ENCODE measurements around the gene MLF2. TPM values are rescaled to one million over a fixed set of nuclear protein-coding genes. Genes with fewer than 3 reads are reported as not detected.
A peak's percentile ranks its signal among the peaks of the same experiment; 100 is the strongest.

MLF2 gene
- total and polyA plus RNA-seq, 2 of the 13 experiments (the other 11 are each of a cell fraction or from before 2014, with no cell fraction given), result 88.1 to 167 TPM

DNA sequence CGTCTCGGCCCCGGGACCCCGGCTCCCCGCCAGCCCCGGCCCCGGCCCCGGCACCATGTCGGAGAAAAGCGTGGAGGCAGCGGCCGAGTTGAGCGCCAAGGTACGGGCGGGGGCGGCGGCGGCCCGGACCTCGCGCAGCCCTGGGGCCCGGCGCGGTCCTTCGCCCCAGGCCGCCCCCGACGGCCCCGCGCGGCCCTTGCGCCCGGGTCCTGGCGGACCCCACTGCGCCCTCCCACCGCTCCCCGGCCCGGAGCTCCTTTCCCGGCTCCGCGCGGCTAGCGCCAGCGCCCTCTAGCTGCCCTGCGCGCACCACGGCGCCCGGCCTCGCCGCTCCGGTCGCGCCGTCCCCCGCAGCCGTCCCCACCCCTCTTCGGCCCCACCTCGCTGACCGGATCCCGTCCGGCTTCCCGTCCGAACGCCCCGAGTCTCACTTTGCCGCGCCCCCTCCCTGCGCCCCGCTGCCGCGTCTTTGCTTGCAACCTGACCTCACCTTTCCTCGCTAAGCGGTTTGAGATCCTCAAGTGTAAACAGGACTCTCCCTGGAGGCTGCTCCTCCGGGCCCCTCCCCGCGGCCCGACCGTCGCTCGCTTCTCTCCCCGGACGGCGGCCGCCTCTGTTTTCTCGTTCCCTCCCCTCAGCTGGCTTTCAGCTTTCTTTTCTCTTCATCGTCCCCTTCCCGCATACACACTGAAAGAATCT lies 13.9 kb upstream of the MLF2 start (continued):
- TF ChIP-seq ZFY (CRISPR knock-in tag; IDR thresholded peaks at IDR 0.05), result peak; percentile 76
- TF ChIP-seq HNRNPK (IDR thresholded peaks at IDR 0.05; ENCODE audit: low read depth, low read length, poor library complexity, severe bottlenecking), result peak; percentile 29
- TF ChIP-seq, protein P1, sequence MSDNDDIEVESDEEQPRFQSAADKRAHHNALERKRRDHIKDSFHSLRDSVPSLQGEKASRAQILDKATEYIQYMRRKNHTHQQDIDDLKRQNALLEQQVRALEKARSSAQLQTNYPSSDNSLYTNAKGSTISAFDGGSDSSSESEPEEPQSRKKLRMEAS (IDR thresholded peaks at IDR 0.05), result peak; percentile 63
- no peak for TF ChIP-seq ZNF563 (CRISPR knock-in tag; IDR thresholded peaks at IDR 0.05)
- TF ChIP-seq SPEN (CRISPR knock-in tag; IDR thresholded peaks at IDR 0.05; ENCODE audit: low read depth), result peak; percentile 57
- TF ChIP-seq, protein P2, sequence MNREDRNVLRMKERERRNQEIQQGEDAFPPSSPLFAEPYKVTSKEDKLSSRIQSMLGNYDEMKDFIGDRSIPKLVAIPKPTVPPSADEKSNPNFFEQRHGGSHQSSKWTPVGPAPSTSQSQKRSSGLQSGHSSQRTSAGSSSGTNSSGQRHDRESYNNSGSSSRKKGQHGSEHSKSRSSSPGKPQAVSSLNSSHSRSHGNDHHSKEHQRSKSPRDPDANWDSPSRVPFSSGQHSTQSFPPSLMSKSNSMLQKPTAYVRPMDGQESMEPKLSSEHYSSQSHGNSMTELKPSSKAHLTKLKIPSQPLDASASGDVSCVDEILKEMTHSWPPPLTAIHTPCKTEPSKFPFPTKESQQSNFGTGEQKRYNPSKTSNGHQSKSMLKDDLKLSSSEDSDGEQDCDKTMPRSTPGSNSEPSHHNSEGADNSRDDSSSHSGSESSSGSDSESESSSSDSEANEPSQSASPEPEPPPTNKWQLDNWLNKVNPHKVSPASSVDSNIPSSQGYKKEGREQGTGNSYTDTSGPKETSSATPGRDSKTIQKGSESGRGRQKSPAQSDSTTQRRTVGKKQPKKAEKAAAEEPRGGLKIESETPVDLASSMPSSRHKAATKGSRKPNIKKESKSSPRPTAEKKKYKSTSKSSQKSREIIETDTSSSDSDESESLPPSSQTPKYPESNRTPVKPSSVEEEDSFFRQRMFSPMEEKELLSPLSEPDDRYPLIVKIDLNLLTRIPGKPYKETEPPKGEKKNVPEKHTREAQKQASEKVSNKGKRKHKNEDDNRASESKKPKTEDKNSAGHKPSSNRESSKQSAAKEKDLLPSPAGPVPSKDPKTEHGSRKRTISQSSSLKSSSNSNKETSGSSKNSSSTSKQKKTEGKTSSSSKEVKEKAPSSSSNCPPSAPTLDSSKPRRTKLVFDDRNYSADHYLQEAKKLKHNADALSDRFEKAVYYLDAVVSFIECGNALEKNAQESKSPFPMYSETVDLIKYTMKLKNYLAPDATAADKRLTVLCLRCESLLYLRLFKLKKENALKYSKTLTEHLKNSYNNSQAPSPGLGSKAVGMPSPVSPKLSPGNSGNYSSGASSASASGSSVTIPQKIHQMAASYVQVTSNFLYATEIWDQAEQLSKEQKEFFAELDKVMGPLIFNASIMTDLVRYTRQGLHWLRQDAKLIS (CRISPR knock-in tag; IDR thresholded peaks at IDR 0.05), result 0 out of 2 replicates have a peak, but pooled peaks have one; percentile 57
- TF ChIP-seq PHF21A (CRISPR knock-in tag; IDR thresholded peaks at IDR 0.05), result 0 out of 2 replicates have a peak, but pooled peaks have one; percentile 5
- TF ChIP-seq TAF1 (CRISPR knock-in tag; IDR thresholded peaks at IDR 0.05), result peak; percentile 14; the same call in 1 of the 2 replicates
- TF ChIP-seq ELF3 (CRISPR knock-in tag; IDR thresholded peaks at IDR 0.05), result no peak; the same call in 1 of the 2 replicates
- peak; percentile 47; the same call in 1 of the 3 replicates for TF ChIP-seq MXI1 (IDR thresholded peaks at IDR 0.05; ENCODE audit: borderline replicate concordance, low read depth, low read length)
- TF ChIP-seq, protein P3, sequence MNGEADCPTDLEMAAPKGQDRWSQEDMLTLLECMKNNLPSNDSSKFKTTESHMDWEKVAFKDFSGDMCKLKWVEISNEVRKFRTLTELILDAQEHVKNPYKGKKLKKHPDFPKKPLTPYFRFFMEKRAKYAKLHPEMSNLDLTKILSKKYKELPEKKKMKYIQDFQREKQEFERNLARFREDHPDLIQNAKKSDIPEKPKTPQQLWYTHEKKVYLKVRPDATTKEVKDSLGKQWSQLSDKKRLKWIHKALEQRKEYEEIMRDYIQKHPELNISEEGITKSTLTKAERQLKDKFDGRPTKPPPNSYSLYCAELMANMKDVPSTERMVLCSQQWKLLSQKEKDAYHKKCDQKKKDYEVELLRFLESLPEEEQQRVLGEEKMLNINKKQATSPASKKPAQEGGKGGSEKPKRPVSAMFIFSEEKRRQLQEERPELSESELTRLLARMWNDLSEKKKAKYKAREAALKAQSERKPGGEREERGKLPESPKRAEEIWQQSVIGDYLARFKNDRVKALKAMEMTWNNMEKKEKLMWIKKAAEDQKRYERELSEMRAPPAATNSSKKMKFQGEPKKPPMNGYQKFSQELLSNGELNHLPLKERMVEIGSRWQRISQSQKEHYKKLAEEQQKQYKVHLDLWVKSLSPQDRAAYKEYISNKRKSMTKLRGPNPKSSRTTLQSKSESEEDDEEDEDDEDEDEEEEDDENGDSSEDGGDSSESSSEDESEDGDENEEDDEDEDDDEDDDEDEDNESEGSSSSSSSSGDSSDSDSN (CRISPR knock-in tag; IDR thresholded peaks at IDR 0.05), result peak; percentile 94
- 0 out of 2 replicates have a peak, but pooled peaks have one; percentile 28 for TF ChIP-seq ZNF614 (CRISPR knock-in tag; IDR thresholded peaks at IDR 0.05; ENCODE audit: borderline replicate concordance)
- TF ChIP-seq, protein P4, sequence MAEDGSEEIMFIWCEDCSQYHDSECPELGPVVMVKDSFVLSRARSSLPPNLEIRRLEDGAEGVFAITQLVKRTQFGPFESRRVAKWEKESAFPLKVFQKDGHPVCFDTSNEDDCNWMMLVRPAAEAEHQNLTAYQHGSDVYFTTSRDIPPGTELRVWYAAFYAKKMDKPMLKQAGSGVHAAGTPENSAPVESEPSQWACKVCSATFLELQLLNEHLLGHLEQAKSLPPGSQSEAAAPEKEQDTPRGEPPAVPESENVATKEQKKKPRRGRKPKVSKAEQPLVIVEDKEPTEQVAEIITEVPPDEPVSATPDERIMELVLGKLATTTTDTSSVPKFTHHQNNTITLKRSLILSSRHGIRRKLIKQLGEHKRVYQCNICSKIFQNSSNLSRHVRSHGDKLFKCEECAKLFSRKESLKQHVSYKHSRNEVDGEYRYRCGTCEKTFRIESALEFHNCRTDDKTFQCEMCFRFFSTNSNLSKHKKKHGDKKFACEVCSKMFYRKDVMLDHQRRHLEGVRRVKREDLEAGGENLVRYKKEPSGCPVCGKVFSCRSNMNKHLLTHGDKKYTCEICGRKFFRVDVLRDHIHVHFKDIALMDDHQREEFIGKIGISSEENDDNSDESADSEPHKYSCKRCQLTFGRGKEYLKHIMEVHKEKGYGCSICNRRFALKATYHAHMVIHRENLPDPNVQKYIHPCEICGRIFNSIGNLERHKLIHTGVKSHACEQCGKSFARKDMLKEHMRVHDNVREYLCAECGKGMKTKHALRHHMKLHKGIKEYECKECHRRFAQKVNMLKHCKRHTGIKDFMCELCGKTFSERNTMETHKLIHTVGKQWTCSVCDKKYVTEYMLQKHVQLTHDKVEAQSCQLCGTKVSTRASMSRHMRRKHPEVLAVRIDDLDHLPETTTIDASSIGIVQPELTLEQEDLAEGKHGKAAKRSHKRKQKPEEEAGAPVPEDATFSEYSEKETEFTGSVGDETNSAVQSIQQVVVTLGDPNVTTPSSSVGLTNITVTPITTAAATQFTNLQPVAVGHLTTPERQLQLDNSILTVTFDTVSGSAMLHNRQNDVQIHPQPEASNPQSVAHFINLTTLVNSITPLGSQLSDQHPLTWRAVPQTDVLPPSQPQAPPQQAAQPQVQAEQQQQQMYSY (CRISPR knock-in tag; IDR thresholded peaks at IDR 0.05), result peak; percentile 75; the same call in 1 of the 2 replicates
- TF ChIP-seq PHF5A (CRISPR knock-in tag; IDR thresholded peaks at IDR 0.05; ENCODE audit: low read depth, unreplicated experiment), result no peak
- TF ChIP-seq GABPB1 (CRISPR knock-in tag; IDR thresholded peaks at IDR 0.05), result peak; percentile 57; the same call in 1 of the 2 replicates
- 0 out of 2 replicates have a peak, but pooled peaks have one; percentile 12 for TF ChIP-seq ZNF761 (CRISPR knock-in tag; conservative IDR thresholded peaks at IDR 0.05)
- TF ChIP-seq ZNF558 (CRISPR knock-in tag; IDR thresholded peaks at IDR 0.05; ENCODE audit: borderline replicate concordance), result no peak
- TF ChIP-seq MAZ (IDR thresholded peaks at IDR 0.05; ENCODE audit: borderline replicate concordance, low read depth, low read length), result peak; percentile 66
- no peak; the same call in 1 of the 2 replicates for TF ChIP-seq MAZ (CRISPR knock-in tag; IDR thresholded peaks at IDR 0.05; ENCODE audit: low read depth)
